ENCODE data around the gene CXCL17.
"Not testable (repeated sequence)": the region's sequence is repeated elsewhere in the genome, so short reads cannot be mapped to it uniquely, and the experiment has no call there.

- not testable (repeated sequence) for TF ChIP-seq CTCF (IDR thresholded peaks at IDR 0.05; ENCODE audit: low read depth, low read length, poor library complexity, severe bottlenecking); EZH2phosphoT487 (IDR thresholded peaks at IDR 0.05; ENCODE audit: borderline replicate concordance, low read length)
These were observed 42.3 kb upstream of the CXCL17 start for GRCh38 chr19:42485036-42485435.

Data from DOHH2 (cell line).